HCEC 1CT (cell line): ENCODE measurements around the gene RABEP1.
A peak's percentile ranks its signal among the peaks of the same experiment; 100 is the strongest.
"Not testable (repeated sequence)": the region's sequence is repeated elsewhere in the genome, so short reads cannot be mapped to it uniquely, and the experiment has no call there.

Experiments used
- DNase-seq: peaks from one replicate; pipeline ENCODE4 v3.0.0-alpha.2; 2017

The RABEP1 gene

DNA sequence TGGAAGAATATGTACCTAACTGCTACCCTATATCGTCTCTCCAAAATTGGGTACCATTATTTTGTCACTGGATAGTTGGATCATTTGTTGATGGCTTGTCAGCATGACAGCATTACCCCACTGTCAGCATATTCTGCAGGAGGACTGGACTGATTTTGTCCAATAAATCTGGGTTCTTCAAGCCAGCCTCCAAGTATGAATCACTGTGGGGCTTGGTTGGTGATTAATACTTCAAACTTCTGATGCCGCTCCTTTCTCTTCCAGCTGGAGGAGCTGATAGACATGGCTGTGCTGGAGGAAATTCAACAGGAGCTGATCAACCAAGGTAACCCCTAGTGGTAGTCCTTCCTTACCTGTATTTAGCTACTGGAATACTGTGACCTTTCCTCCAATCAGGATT lies 140.4 kb downstream of the RABEP1 start:
- peak; percentile 84 for DNase-seq

DNA sequence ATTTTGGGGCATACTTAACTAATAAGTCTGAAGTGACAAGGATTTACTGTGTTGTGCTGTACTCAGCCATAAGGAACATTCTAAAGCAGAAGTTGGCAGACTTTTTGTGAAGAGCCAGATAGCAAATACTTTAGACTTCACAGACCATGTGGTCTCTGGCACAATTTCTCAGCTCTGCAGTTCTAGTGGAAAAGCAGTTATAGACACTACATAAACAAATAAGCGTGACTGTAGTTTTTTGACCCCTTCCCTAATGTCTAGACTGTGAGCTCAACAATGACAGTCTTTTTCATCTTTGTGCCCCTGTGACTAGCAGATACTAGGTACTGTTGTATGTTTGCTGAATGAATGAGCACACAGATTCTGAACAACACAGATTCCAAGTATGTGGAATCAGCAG lies 142.8 kb downstream of the RABEP1 start:
- DNase-seq = no peak

DNA sequence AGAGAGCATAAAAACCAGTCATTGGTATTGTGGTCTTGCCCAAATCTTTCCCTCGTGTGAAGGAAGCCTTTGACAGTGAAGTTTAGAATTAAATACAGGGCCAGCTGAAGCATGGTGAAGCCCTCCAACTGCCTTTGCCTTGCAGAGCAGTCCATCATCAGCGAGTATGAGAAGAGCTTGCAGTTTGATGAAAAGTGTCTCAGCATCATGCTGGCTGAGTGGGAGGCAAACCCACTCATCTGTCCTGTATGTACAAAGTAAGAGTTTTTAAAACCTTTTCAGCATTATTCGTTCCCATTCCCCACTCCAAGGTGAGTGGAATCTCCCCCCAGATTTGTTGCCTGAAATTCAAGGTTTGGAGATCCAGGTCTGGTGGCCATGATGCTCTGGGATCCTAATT lies 143.7 kb downstream of the RABEP1 start:
- DNase-seq = no peak

DNA sequence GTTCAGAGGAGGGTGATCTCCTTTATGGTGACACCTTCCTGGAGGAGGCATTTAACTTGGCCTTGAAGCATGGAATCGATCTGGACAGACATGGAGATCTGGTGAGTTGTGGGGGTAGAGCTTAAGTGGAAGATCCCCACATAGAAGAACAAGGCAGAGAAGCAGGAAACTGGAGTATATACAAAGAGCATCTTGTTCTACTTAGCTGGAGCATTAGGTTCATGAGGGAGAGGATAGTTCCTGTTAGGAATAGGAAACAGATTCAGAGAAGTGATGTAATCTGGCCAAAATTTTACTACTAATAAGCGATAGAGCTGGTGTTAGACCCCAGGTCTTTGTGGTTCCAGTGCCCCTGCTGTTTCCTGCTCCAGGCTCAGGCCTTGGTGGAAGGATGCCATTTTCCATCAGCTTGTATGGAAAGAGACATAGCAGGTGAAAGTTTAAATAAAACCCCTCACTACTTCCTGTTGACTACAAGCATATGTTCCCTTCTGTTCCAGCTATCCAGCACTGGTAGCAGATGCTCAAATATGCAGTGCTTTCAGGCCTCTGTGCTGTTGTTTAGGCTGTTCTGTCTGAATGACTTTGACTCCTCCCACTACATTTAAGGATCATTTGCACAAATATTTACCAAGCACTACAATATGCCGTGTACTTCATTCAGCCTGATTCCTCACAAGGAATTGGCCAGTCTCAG lies 147.3 kb downstream of the RABEP1 start:
- DNase-seq = no peak

DNA sequence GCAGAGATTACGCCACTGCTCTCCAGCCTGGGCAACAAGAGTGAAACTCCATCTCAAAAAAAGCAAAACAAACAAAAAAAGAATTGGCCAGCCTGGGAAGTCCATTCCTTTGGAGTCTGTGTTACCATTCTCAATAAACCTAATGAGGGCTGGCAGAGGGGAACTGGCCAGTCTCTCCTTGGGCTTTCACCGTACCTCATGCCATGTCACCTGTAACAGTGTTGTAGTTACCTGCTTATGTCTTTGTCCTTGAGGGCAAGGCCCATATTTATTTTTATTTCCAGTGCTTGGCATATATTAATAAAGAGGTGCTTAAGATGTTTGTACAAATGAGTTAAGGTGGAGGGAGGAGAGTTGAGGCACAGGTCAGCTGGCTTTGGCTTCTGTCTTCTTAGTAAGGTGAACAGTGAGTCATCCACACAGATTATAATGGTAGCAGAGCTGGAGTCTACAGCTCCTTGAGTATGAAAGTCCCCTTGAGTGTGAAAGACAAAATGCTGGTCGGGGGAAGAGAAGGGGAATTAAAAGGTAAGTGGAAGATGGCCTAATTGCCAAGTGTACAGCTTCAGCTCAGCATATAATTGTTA lies 148.4 kb downstream of the RABEP1 start:
- DNase-seq = no peak

DNA sequence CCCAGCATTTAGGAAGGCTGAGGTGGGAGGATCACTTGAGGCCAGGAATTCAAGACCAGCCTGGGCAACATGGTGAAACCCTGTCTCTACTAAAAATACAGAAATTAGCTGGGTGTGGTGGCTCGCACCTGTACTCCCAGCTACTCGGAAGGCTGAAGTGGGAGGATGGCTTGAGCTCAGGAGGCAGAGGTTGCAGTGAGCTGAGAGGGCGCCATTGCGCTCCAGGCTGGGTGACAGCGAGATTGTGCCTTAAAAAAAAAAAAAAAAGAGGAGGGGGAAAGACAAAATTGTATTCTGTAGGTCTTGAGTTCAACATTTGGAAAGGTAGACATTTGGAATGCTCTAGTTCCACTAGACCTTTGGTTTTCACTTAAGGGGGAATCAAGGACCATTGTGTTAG lies 149.2 kb downstream of the RABEP1 start:
- not testable (repeated sequence) for DNase-seq

DNA sequence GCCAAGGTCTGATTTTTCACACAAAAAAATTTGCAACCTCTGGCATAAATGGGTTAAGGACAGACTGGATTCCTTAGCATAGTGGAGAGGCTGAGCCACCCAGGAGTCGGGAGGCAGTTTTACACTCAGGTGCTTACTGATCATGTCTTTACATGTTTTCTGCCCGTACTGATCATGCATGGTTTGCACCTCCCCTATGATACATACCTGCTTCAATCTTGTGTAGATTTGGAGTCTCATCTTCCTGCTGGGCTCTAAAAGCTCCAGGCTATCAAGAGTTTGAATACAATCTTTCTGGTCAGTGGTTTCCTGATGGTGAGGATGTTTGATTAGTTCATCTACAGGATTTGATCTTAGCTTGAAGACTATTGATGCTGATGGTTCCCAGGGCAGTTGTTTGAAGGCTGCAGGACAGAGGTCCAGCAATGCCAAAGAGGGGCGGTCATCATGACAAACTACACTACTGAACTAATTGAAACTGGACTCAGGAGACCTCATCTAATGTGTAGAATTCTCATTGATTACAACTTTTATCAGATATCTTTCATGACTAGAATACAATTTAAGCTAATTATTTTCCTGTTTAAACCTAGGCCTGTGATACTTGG lies 150.0 kb downstream of the RABEP1 start:
- no peak for DNase-seq

DNA sequence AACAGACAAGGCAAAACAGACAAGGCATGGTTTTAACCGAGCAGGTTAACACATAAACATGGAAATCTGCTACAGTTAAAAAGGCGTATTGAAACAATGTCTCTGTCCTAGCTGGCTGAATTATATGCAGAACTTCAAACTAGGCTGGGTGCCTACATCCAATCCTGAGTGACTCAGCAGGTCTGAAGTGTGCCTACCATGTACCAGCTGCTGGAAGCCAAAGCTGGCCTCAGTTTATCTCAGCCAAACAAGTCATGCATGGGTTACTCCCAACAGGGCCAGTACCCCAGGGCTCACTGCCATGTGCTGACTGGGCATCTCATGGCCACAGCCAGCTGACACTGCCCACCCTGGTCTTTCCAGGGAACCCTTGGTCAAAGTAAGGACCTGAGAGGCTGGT lies 152.9 kb downstream of the RABEP1 start:
- no peak for DNase-seq
